ENCODE data around the gene AHRR. TPM values are rescaled to one million over a fixed set of nuclear protein-coding genes. Genes with fewer than 3 reads are reported as not detected.

The AHRR gene
- total RNA-seq, 1 donor from 2014 or later, result 2.0 TPM

- no peak overlapping the region for H3K27ac Mint-ChIP-seq (ENCODE audit: unreplicated experiment)
- DNase-seq, result peak; percentile 9
- H3K4me1 Mint-ChIP-seq (ENCODE audit: low read depth, unreplicated experiment), result no peaks in the 10 kb centered on the region
- peaks cover 5% of the 10 kb centered on the region for H3K27me3 Mint-ChIP-seq (ENCODE audit: unreplicated experiment)
- TF ChIP-seq CTCF (IDR thresholded peaks at IDR 0.05; ENCODE audit: partially characterized antibody, unreplicated experiment), result no peak
- no peak overlapping the region for H3K4me3 Mint-ChIP-seq (ENCODE audit: unreplicated experiment)
- H3K9me3 Mint-ChIP-seq (ENCODE audit: unreplicated experiment), result no peaks in the 10 kb centered on the region
- peaks cover 17% of the 10 kb centered on the region for H3K36me3 Mint-ChIP-seq (ENCODE audit: unreplicated experiment)
Observed at GRCh38 chr5:458547-459353, 137.2 kb downstream of the AHRR start.

GRCh38 chr5:459562-460272 lies 138.2 kb downstream of the AHRR start:
- Mint-ChIP-seq H3K36me3 (ENCODE audit: unreplicated experiment) (peaks cover 12% of the 10 kb centered on the region), H3K4me3 (ENCODE audit: unreplicated experiment) (no peak overlapping the region), H3K4me1 (ENCODE audit: low read depth, unreplicated experiment) (no peaks in the 10 kb centered on the region), H3K9me3 (ENCODE audit: unreplicated experiment) (no peaks in the 10 kb centered on the region), H3K27me3 (ENCODE audit: unreplicated experiment) (peaks cover 1% of the 10 kb centered on the region), H3K27ac (ENCODE audit: unreplicated experiment) (no peak overlapping the region)
- peak; percentile 4 for DNase-seq
- TF ChIP-seq CTCF (IDR thresholded peaks at IDR 0.05; ENCODE audit: partially characterized antibody, unreplicated experiment), result no peak

GRCh38 chr5:460273-460625 lies 138.7 kb downstream of the AHRR start:
- H3K27me3 Mint-ChIP-seq (ENCODE audit: unreplicated experiment), result peaks cover 1% of the 10 kb centered on the region
- DNase-seq, result peak; percentile 3
- no peak for TF ChIP-seq CTCF (IDR thresholded peaks at IDR 0.05; ENCODE audit: partially characterized antibody, unreplicated experiment)
- no peaks in the 10 kb centered on the region for H3K4me1 Mint-ChIP-seq (ENCODE audit: low read depth, unreplicated experiment)
- H3K36me3 Mint-ChIP-seq (ENCODE audit: unreplicated experiment), result peaks cover 12% of the 10 kb centered on the region
- no peaks in the 10 kb centered on the region for H3K9me3 Mint-ChIP-seq (ENCODE audit: unreplicated experiment)
- no peak overlapping the region for H3K4me3 Mint-ChIP-seq (ENCODE audit: unreplicated experiment)
- no peak overlapping the region for H3K27ac Mint-ChIP-seq (ENCODE audit: unreplicated experiment)

GRCh38 chr5:462051-462481 lies 140.6 kb downstream of the AHRR start:
- no peaks in the 10 kb centered on the region for H3K9me3 Mint-ChIP-seq (ENCODE audit: unreplicated experiment)
- no peaks in the 10 kb centered on the region for H3K4me1 Mint-ChIP-seq (ENCODE audit: low read depth, unreplicated experiment)
- peaks cover 3% of the 10 kb centered on the region for H3K27me3 Mint-ChIP-seq (ENCODE audit: unreplicated experiment)
- peaks cover 12% of the 10 kb centered on the region for H3K36me3 Mint-ChIP-seq (ENCODE audit: unreplicated experiment)
- peak; percentile 3 for DNase-seq
- no peak for TF ChIP-seq CTCF (IDR thresholded peaks at IDR 0.05; ENCODE audit: partially characterized antibody, unreplicated experiment)
- H3K27ac Mint-ChIP-seq (ENCODE audit: unreplicated experiment), result no peak overlapping the region
- no peak overlapping the region for H3K4me3 Mint-ChIP-seq (ENCODE audit: unreplicated experiment)

GRCh38 chr5:463301-463700 lies 141.8 kb downstream of the AHRR start:
- no peak for TF ChIP-seq CTCF (IDR thresholded peaks at IDR 0.05; ENCODE audit: partially characterized antibody, unreplicated experiment)
- H3K4me1 Mint-ChIP-seq (ENCODE audit: low read depth, unreplicated experiment), result no peaks in the 10 kb centered on the region
- no peak overlapping the region for H3K4me3 Mint-ChIP-seq (ENCODE audit: unreplicated experiment)
- DNase-seq, result no peak
- H3K27me3 Mint-ChIP-seq (ENCODE audit: unreplicated experiment), result peaks cover 3% of the 10 kb centered on the region
- no peaks in the 10 kb centered on the region for H3K9me3 Mint-ChIP-seq (ENCODE audit: unreplicated experiment)
- H3K36me3 Mint-ChIP-seq (ENCODE audit: unreplicated experiment), result peaks cover 12% of the 10 kb centered on the region
- H3K27ac Mint-ChIP-seq (ENCODE audit: unreplicated experiment), result no peak overlapping the region

Data from glutamatergic neuron (in vitro differentiated cells).